PC-9 (cell line): ENCODE results near the gene PEAK1. TPM values are rescaled to one million over a fixed set of nuclear protein-coding genes. Genes with fewer than 3 reads are reported as not detected.

Experiments
- BruUV-seq: library from RNA; stranded (reverse); fragments of 400-500 nt; replicated peaks from 2 replicates; lab custom pipeline; 2021; lab: Mats Ljungman, UMichigan
- CTCF ChIA-PET: fragments of 300-600 bp; sonication (Branson Sonifier 250); formaldehyde crosslinking; loops from one replicate; lab custom pipeline; 2022; ENCODE audit warnings: antibody characterized with exemption; lab: Charles Lee
- POLR2A ChIA-PET: fragments of 300-600 bp; sonication (Branson Sonifier 250); formaldehyde crosslinking; loops from one replicate; lab custom pipeline; 2022; ENCODE audit warnings: antibody characterized with exemption; ENCODE audit not compliant: unreplicated experiment; lab: Charles Lee
- DNase-seq, 2 experiments: peaks; one replicate each; pipeline versions ENCODE4 v3.0.0 to v3.0.0-alpha.2; 2015 to 2022; ENCODE audit warnings: mixed read lengths in 1 of 2
- H2AFZ ChIP-seq: fragments of 200-600 bp; sonication (generic); 2 replicates; pipeline ENCODE4 v1.8.1; 2017; ENCODE audit warnings: antibody characterized with exemption
- H3F3A ChIP-seq: fragments of 200-600 bp; sonication (generic); 2 replicates; pipeline ENCODE4 v1.8.1; 2017; ENCODE audit warnings: antibody characterized with exemption, mild to moderate bottlenecking, low read depth; ENCODE audit not compliant: insufficient read depth
- H3K27ac ChIP-seq: fragments of 200-600 bp; sonication (generic); 2 replicates; pipeline ENCODE4 v1.6.1; 2016; ENCODE audit warnings: mixed run types
- H3K27me3 ChIP-seq: fragments of 200-600 bp; sonication (generic); 2 replicates; pipeline ENCODE4 v1.6.1; 2016; ENCODE audit warnings: low read depth, mixed run types; ENCODE audit not compliant: insufficient read depth
- H3K36me3 ChIP-seq: fragments of 200-600 bp; sonication (generic); 2 replicates; pipeline ENCODE4 v1.6.1; 2016; ENCODE audit warnings: low read depth, mixed run types
- H3K4me1 ChIP-seq: fragments of 200-600 bp; sonication (generic); replicated peaks from 2 replicates; pipeline ENCODE4 v1.6.1; 2016; ENCODE audit warnings: mixed run types; ENCODE audit not compliant: insufficient read depth
- H3K4me2 ChIP-seq: fragments of 200-600 bp; sonication (generic); 2 replicates; pipeline ENCODE4 v1.6.1; 2017; ENCODE audit warnings: mixed run types
- H3K4me3 ChIP-seq: fragments of 200-600 bp; sonication (generic); 2 replicates; pipeline ENCODE4 v1.6.1; 2016; ENCODE audit warnings: mixed run types
- H3K79me2 ChIP-seq: fragments of 200-600 bp; sonication (generic); 2 replicates; pipeline ENCODE4 v1.6.1; 2017; ENCODE audit warnings: low read depth, mixed run types
- H3K9me2 ChIP-seq: fragments of 200-600 bp; sonication (generic); 2 replicates; pipeline ENCODE4 v1.8.1; 2017; ENCODE audit warnings: mild to moderate bottlenecking; ENCODE audit not compliant: insufficient read depth
- H3K9me3 ChIP-seq: fragments of 200-600 bp; sonication (generic); 2 replicates; pipeline ENCODE4 v1.8.1; 2016; ENCODE audit warnings: low read depth; ENCODE audit not compliant: insufficient read depth
- H4K20me1 ChIP-seq: fragments of 200-600 bp; sonication (generic); 2 replicates; pipeline ENCODE4 v1.8.1; 2017; ENCODE audit not compliant: insufficient read depth
- EZH2 ChIP-seq: fragments of 200-600 bp; sonication (generic); IDR thresholded peaks from 2 replicates; pipeline ENCODE4 v1.8.0; 2017; ENCODE audit warnings: antibody characterized with exemption, low read depth
- intact Hi-C: fragments of 100-400 bp; cut with micrococcal nuclease; formaldehyde crosslinking; loops from one replicate; pipeline ENCODE4 v1.10.0; 2022; ENCODE audit not compliant: unreplicated experiment
- total RNA-seq: library from RNA; stranded (reverse); gene quantifications from 2 replicates; pipeline ENCODE4 v1.2.3, GENCODE V29; 2021
- TF ChIP-seq, protein P1 (sequence below): fragments of 200-600 bp; sonication (generic); conservative IDR thresholded peaks from 2 replicates; pipeline ENCODE4 v1.6.1; 2017; ENCODE audit warnings: mixed run types, antibody characterized with exemption, mild to moderate bottlenecking, moderate library complexity

Gene PEAK1
- total RNA-seq, 1 experiment from 2014 or later = 20.7 TPM

DNA sequence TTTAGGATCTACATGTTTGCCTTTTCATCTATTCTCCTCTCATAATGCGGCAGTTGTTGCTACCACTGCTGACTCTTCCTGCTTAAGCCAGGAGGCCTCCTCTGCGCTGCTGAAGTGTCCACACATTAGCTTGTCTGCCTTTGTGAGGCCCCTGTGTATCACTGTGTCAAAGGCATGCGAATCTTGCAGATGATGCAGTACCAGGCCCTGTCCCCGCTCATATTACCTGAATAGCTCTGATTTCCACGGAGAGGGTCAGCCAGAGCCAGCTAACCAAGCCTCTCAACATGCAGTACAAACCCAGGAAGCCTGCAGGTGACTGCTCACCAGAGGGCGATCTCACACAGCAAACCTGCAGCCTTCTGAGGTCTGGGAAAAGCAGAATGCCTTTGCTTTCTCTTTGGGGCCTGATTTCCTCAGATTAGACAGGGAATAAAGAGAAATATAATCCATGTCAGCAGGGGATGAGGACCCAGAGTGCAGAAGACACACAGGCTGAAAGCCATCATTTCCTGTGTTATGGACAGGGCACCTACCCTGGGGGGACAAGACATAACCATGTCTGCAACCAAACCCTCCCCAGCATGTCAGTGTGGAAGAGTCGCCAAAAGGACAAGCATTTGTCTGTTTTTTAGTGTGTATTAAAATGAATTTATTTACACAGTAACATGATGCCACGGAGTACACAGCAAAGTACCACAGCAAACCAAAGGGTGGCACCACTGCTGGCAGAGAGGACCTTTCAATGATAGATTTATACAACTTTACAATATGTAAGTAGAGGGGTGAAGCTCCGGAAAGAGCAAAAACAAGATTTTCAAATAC, 312.2 kb downstream of the PEAK1 start:
- H3K9me2 ChIP-seq = no peaks in the 10 kb centered on the region
- CTCF ChIA-PET = interaction anchor here (1.0 kb wide), 1 partner anchor 435 kb away, joined by 4 read pairs; no protein-coding TSS in a partner anchor
- no peak overlapping the region for H3K4me2 ChIP-seq
- no peaks in the 10 kb centered on the region for H3K79me2 ChIP-seq
- H3K4me1 ChIP-seq = no peaks in the 10 kb centered on the region
- no peak overlapping the region for H2AFZ ChIP-seq
- DNase-seq = peak in 1 of 2 experiments; percentile 60
- no peaks in the 10 kb centered on the region for H3F3A ChIP-seq
- intact Hi-C loops = loop anchor here (1.0 to 2.0 kb wide), 3 partner anchors 83 to 714 kb away; no protein-coding TSS in a partner anchor
- no peaks in the 10 kb centered on the region for H3K36me3 ChIP-seq
- H3K9me3 ChIP-seq = no peaks in the 10 kb centered on the region
- H3K4me3 ChIP-seq = no peak overlapping the region
- BruUV-seq = no TSS peak
- no peaks in the 10 kb centered on the region for H3K27me3 ChIP-seq
- no peak overlapping the region for H3K27ac ChIP-seq
- TF ChIP-seq, protein P1, sequence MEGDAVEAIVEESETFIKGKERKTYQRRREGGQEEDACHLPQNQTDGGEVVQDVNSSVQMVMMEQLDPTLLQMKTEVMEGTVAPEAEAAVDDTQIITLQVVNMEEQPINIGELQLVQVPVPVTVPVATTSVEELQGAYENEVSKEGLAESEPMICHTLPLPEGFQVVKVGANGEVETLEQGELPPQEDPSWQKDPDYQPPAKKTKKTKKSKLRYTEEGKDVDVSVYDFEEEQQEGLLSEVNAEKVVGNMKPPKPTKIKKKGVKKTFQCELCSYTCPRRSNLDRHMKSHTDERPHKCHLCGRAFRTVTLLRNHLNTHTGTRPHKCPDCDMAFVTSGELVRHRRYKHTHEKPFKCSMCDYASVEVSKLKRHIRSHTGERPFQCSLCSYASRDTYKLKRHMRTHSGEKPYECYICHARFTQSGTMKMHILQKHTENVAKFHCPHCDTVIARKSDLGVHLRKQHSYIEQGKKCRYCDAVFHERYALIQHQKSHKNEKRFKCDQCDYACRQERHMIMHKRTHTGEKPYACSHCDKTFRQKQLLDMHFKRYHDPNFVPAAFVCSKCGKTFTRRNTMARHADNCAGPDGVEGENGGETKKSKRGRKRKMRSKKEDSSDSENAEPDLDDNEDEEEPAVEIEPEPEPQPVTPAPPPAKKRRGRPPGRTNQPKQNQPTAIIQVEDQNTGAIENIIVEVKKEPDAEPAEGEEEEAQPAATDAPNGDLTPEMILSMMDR = peak; percentile 73
- TF ChIP-seq EZH2 = no peak
- POLR2A ChIA-PET = interaction anchor here (0.7 kb wide), 1 partner anchor 49 kb away, joined by 3 read pairs; no protein-coding TSS in a partner anchor
- no peaks in the 10 kb centered on the region for H4K20me1 ChIP-seq

DNA sequence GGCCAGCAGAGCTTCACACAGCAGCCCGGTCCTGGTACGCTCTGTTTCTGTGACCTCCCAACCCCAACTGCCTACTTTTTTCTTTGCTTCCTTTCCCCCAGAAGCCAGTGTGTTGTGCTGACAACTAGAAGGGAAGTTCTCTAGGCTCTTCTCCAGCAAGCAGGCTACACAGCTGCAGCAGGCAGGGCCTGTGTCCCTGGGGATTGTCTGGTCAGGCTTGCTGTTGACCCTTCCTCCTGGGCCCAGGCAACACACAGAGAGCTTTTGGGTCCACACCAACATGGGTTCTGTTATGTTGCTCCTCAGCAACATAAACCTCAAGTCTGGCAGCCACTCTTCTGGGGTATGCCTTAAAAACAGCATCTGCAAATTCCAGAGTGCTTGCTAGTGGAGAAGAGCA, 312.8 kb downstream of the PEAK1 start:
- no peaks in the 10 kb centered on the region for H4K20me1 ChIP-seq
- BruUV-seq = no TSS peak
- H3K9me2 ChIP-seq = no peaks in the 10 kb centered on the region
- H3F3A ChIP-seq = no peaks in the 10 kb centered on the region
- no peak overlapping the region for H3K4me2 ChIP-seq
- no peaks in the 10 kb centered on the region for H3K9me3 ChIP-seq
- H3K4me3 ChIP-seq = no peak overlapping the region
- no peak for DNase-seq
- ChIA-PET POLR2A (interaction anchor here (0.7 kb wide), 1 partner anchor 48 kb away, joined by 3 read pairs; no protein-coding TSS in a partner anchor), CTCF (interaction anchor here (1.0 kb wide), 1 partner anchor 436 kb away, joined by 4 read pairs; no protein-coding TSS in a partner anchor)
- no peaks in the 10 kb centered on the region for H3K4me1 ChIP-seq
- H3K79me2 ChIP-seq = no peaks in the 10 kb centered on the region
- TF ChIP-seq, protein P1 = no peak
- no peak for TF ChIP-seq EZH2
- intact Hi-C loops = loop anchor here (1.0 to 2.0 kb wide), 3 partner anchors 82 to 714 kb away; no protein-coding TSS in a partner anchor
- no peaks in the 10 kb centered on the region for H3K36me3 ChIP-seq
- H2AFZ ChIP-seq = no peak overlapping the region
- H3K27me3 ChIP-seq = no peaks in the 10 kb centered on the region
- H3K27ac ChIP-seq = no peak overlapping the region

DNA sequence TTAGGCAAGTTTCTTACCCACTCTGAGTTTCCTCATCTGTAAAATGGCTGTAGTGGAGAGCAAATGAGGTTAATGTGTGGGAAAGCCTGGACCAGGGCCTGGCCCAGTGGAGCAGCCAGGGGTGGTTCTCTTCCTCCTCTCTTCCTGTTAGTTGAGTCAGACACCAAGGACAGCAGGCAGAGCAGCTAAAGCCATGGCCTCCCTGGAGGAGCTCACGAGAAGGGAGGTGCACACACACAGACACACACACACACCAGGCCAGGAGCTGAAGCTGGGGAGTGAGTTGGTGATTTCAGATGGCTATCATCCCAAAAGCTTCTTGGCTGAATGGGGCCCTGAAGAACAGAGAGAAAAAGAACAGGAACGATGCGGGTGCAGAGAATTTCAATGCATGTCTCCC, 315.7 kb downstream of the PEAK1 start:
- Histone ChIP-seq H3K27me3 (no peaks in the 10 kb centered on the region), H2AFZ (no peak overlapping the region), H3K79me2 (no peaks in the 10 kb centered on the region), H3K9me3 (no peaks in the 10 kb centered on the region), H3K9me2 (no peaks in the 10 kb centered on the region), H3K4me1 (no peaks in the 10 kb centered on the region), H3K36me3 (no peaks in the 10 kb centered on the region), H4K20me1 (no peaks in the 10 kb centered on the region), H3F3A (no peaks in the 10 kb centered on the region), H3K4me2 (no peak overlapping the region), H3K27ac (no peak overlapping the region), H3K4me3 (no peak overlapping the region)
- BruUV-seq = no TSS peak
- TF ChIP-seq, protein P1 = no peak
- no peak for TF ChIP-seq EZH2
- ChIA-PET POLR2A (interaction anchor here (0.6 kb wide), 3 partner anchors 163 to 417 kb away, joined by 3 to 8 read pairs (median 6); no protein-coding TSS in a partner anchor), CTCF (no interaction called here)
- intact Hi-C loops = no loop called here
- DNase-seq = no peak
